Activated naive CD8-positive, alpha-beta T cell (primary cell): ENCODE measurements around the gene PRKCD.
A peak's percentile ranks its signal among the peaks of the same experiment; 100 is the strongest.

Experiments
- H3K27ac Mint-ChIP-seq: one replicate; pipeline ENCODE4 v1.8.0; 2021; ENCODE audit warnings: mixed read lengths
- H3K27me3 Mint-ChIP-seq: one replicate; pipeline ENCODE4 v1.8.0; 2021; ENCODE audit warnings: mixed read lengths
- H3K36me3 Mint-ChIP-seq: one replicate; pipeline ENCODE4 v1.8.0; 2021; ENCODE audit warnings: mixed read lengths
- H3K4me1 Mint-ChIP-seq: one replicate; pipeline ENCODE4 v1.8.0; 2021; ENCODE audit warnings: low read depth, mixed read lengths
- H3K4me3 Mint-ChIP-seq: one replicate; pipeline ENCODE4 v1.8.0; 2021; ENCODE audit warnings: mild to moderate bottlenecking, mixed read lengths
- H3K9me3 Mint-ChIP-seq: one replicate; pipeline ENCODE4 v1.8.0; 2021; ENCODE audit warnings: low read depth, mixed read lengths

The PRKCD gene

DNA sequence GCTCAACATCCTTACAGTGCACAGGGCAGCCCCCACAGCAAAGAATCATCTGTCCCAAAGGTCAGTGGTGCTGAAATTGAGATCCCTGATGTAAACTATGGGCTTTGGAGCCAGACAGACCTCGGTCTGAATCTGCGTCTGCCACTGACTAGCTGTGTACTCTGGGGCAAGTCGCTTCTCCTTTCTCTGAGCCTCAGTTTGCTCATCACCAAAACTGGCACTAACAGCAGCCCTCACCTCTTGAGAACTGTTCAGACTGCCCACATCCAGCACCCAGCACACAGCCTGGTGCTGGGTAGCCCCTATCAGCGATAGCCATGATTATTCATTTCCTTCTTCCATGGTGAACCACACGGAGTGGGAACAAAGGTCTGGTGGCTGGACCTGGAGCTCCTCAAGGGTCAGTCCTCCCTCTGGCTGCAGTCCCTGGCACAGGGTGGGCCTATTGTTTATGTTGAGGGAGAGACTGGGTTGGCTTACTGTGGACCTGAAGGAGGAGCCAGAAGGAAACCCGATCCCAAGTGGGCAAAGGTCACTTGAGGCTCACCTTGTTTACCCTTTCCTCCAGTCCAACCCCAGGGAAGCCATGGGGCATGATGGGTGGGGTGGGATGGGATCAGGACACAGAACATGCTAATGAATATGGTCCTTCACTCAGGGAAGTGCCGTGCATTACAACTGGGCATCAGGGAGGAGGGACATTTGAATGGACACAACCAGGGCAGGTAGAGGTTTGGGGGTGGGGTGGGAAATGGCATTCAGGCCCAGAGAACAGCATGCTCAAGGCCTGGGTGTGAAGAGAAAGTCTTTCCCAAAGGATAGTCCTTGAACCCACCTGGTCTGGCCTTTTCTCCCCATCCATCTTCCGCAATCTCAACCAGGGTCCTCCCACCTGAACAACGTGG, 1.6 kb upstream of the PRKCD start:
- Mint-ChIP-seq H3K27me3 (peaks cover 3% of the 10 kb centered on the region), H3K36me3 (no peaks in the 10 kb centered on the region), H3K9me3 (no peaks in the 10 kb centered on the region), H3K4me3 (peak overlapping the region; percentile 35), H3K4me1 (peaks cover 17% of the 10 kb centered on the region), H3K27ac (peak overlapping the region; percentile 72)

GRCh38 chr3:53160061-53160659, 849 bp upstream of the PRKCD start:
- peaks cover 17% of the 10 kb centered on the region for H3K4me1 Mint-ChIP-seq
- no peaks in the 10 kb centered on the region for H3K36me3 Mint-ChIP-seq
- H3K4me3 Mint-ChIP-seq: peak overlapping the region; percentile 89
- peak overlapping the region; percentile 72 for H3K27ac Mint-ChIP-seq
- peaks cover 3% of the 10 kb centered on the region for H3K27me3 Mint-ChIP-seq
- H3K9me3 Mint-ChIP-seq: no peaks in the 10 kb centered on the region

DNA sequence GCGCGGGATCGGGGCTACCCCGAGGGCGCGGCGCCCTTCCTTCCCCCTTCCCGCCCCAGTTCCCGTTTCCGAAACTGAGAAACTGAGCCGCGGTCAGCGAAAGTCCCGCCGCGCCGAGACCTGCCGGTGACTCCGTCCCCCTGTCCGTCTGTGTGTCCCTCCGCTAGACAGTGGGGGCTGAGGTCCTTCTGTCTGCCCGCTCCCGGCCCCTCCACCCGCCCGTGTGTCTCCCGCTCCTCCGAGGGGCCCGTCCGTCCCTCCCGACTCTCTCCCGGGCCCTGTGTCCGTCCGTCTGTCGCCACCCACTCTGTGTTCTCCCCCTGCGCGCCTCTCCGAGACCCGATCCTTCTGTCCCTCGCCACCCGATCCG, 426 bp downstream of the PRKCD start:
- Mint-ChIP-seq H3K9me3 (no peaks in the 10 kb centered on the region), H3K4me3 (peak overlapping the region; percentile 88)

GRCh38 chr3:53161820-53162671, 1.0 kb downstream of the PRKCD start:
- no peaks in the 10 kb centered on the region for H3K36me3 Mint-ChIP-seq
- H3K4me1 Mint-ChIP-seq: peaks cover 17% of the 10 kb centered on the region
- H3K4me3 Mint-ChIP-seq: peak overlapping the region; percentile 88
- peak overlapping the region; percentile 88 for H3K27ac Mint-ChIP-seq
- H3K9me3 Mint-ChIP-seq: no peaks in the 10 kb centered on the region
- H3K27me3 Mint-ChIP-seq: peaks cover 3% of the 10 kb centered on the region

More for the DNA sequence above, 426 bp downstream of the PRKCD start:
- Mint-ChIP-seq H3K36me3 (no peaks in the 10 kb centered on the region), H3K27me3 (peaks cover 3% of the 10 kb centered on the region), H3K4me1 (peaks cover 17% of the 10 kb centered on the region), H3K27ac (peak overlapping the region; percentile 50)

- peaks cover 1% of the 10 kb centered on the region for H3K27me3 Mint-ChIP-seq
- no peaks in the 10 kb centered on the region for H3K9me3 Mint-ChIP-seq
- H3K27ac Mint-ChIP-seq: peak overlapping the region; percentile 88
- peaks cover 17% of the 10 kb centered on the region for H3K4me1 Mint-ChIP-seq
- no peaks in the 10 kb centered on the region for H3K36me3 Mint-ChIP-seq
- H3K4me3 Mint-ChIP-seq: peak overlapping the region; percentile 88
Observed at GRCh38 chr3:53162672-53163443, 1.8 kb downstream of the PRKCD start.

GRCh38 chr3:53163444-53164387, 2.7 kb downstream of the PRKCD start:
- Mint-ChIP-seq H3K36me3 (no peaks in the 10 kb centered on the region), H3K27ac (no peak overlapping the region), H3K4me1 (peaks cover 22% of the 10 kb centered on the region), H3K4me3 (peak overlapping the region; percentile 88), H3K27me3 (no peaks in the 10 kb centered on the region), H3K9me3 (no peaks in the 10 kb centered on the region)

GRCh38 chr3:53164911-53165310, 3.9 kb downstream of the PRKCD start:
- no peak overlapping the region for H3K4me3 Mint-ChIP-seq
- H3K36me3 Mint-ChIP-seq: no peaks in the 10 kb centered on the region
- H3K27ac Mint-ChIP-seq: no peak overlapping the region
- H3K27me3 Mint-ChIP-seq: no peaks in the 10 kb centered on the region
- H3K9me3 Mint-ChIP-seq: no peaks in the 10 kb centered on the region
- H3K4me1 Mint-ChIP-seq: peaks cover 25% of the 10 kb centered on the region

GRCh38 chr3:53166206-53166605, 5.2 kb downstream of the PRKCD start:
- Mint-ChIP-seq H3K4me3 (no peak overlapping the region), H3K27me3 (no peaks in the 10 kb centered on the region), H3K9me3 (no peaks in the 10 kb centered on the region), H3K36me3 (no peaks in the 10 kb centered on the region), H3K27ac (no peak overlapping the region), H3K4me1 (peaks cover 30% of the 10 kb centered on the region)

DNA sequence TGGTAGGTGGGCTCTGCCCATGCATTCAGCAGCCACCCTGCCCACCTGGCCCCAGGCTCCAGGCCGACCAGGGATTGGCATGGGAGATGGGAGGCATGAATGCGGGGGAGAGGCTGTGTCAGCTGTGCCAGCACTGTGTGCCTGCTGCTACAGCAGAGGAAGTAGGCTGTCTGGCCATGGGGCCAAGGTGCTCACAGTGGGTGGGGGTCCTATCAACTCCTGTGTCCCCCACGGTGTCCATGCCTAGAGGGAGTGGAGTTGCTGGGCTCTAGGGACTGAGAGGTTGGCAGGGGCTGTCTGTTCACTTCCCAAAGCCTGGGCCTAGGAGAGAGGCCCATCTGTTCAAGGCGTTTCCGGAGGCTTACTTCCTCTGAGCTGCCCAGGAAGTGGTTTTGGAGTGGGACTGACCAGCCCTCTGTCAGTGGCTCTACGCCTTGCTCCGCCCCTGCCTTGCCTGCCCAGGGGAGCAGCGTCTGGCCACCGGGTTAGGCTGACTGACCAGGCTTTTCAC, 5.8 kb downstream of the PRKCD start:
- H3K36me3 Mint-ChIP-seq: no peaks in the 10 kb centered on the region
- no peak overlapping the region for H3K4me3 Mint-ChIP-seq
- peaks cover 34% of the 10 kb centered on the region for H3K4me1 Mint-ChIP-seq
- H3K27ac Mint-ChIP-seq: no peak overlapping the region
- no peaks in the 10 kb centered on the region for H3K27me3 Mint-ChIP-seq
- H3K9me3 Mint-ChIP-seq: no peaks in the 10 kb centered on the region

DNA sequence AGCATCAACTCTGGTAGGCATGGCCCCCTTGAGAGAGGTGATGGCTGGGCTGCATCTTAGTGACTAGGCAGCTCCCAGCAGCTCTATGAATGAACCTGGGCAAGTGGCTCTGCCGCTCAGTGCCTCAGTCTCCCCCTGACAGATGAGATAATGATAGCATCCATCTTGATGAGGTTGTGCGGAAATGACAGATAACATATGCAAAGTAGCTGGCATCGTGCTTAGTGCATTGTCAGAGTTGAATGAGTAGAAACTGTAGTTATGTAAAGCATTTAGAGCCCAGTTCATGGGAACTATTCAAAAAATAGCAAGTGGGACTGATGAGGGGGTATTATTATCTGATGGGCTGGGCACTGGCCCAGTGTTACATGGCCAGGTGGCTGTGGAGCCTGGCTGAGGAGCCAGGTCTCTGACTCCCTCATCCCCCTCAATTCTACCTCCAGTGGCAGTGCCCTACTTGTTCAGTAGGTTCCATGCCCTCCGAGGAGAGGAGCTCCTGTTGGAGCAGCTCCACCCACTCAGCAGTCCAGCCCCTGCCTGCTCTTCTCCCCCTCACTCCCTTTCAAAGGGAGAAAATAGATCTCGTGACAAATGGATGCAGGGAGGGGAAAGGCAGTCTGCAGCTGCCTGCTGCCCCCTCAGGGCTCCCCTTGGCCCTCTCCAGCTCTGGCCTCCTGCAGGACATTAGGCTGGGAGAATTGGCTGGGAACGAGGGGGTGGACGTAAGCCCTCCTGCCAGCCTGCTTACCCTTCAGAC, 6.6 kb downstream of the PRKCD start:
- Mint-ChIP-seq H3K27me3 (no peaks in the 10 kb centered on the region), H3K4me1 (peaks cover 29% of the 10 kb centered on the region), H3K9me3 (no peaks in the 10 kb centered on the region), H3K27ac (no peak overlapping the region), H3K36me3 (no peaks in the 10 kb centered on the region), H3K4me3 (no peak overlapping the region)

- Mint-ChIP-seq H3K4me1 (peaks cover 22% of the 10 kb centered on the region), H3K27ac (peak overlapping the region; percentile 34), H3K4me3 (no peak overlapping the region), H3K27me3 (no peaks in the 10 kb centered on the region), H3K36me3 (no peaks in the 10 kb centered on the region), H3K9me3 (no peaks in the 10 kb centered on the region)
Observed at GRCh38 chr3:53168175-53168923, 7.3 kb downstream of the PRKCD start.

DNA sequence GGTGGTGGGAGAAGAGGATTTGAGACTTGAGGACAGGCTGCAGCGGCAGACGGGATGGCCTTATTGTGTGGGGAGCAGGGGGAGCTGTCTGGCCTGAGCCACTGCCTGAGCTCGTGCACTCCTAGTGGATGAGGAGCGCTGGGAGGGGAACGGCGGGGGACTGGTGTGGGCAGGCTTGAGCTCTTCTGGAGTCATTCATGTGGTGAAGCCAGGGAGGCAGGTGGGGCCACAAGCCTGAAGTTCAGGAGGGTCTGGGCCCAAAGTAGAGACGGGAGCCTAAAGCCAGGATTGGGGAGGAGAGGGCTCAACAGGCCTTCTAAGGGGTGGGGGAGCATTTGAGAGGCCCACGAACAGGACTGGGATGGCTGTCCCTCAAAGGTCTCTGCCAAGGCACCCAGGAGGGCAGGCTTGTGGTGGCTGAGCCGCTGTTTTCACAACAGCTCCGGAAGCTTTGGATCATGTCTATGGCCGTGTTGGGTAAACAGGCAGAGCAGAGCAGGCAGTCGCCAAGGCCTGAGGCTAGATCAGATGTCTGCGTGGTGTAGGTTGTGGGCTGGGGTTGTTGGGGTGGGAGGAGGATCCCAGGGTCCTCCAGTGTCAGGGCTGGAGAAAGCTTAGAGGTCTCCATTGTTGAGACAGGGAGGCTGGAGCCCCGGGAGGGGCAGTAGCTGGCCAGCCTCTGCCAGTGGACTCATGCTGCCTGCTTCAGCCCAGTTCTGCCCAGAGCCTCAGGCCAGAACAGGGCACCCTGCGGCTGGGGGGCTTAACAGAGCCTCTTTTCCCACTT, 8.2 kb downstream of the PRKCD start:
- Mint-ChIP-seq H3K27ac (no peak overlapping the region), H3K4me1 (peaks cover 22% of the 10 kb centered on the region), H3K9me3 (no peaks in the 10 kb centered on the region), H3K36me3 (peaks cover 3% of the 10 kb centered on the region), H3K27me3 (no peaks in the 10 kb centered on the region), H3K4me3 (no peak overlapping the region)
